ENCODE results near the gene CFAP298.

DNA sequence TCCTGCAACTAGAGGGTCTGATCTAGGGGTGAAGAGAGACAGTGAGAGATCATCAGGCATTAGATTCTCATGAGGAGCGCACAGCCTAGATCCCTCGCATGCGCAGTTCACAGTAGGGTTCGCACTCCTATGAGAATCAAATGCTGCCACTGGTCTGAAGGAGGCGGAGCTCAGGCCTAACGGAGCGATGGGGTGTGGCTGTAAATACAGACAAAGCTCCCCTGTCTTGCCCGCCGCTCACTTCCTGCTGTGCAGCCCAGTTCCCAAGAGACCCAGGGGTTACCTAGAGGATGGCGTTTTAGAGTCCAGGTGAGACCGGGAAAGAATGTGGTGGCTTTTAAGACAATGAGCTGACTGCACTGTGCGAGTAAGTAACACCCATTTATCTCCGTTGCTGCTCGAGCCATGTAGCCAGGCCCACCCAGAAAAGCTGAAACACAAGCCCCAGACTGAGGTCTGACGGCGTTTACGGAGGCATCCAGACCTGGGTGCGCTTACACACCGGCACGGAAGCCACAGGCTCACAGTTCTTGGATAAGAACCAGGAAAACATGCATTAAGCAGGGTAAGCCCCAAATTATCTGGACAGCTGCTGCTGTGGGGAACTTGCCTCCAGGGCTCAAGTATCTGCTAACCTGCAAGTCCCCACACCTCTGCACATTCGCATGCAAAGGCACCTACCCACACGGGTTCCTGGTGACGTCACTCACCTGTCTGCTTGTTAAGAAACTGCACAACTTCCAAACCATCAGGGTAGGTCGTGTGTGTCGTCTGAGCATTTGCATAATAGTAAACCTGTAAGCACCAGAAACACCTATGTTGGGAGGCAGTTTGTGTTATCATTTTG is 39.4 kb downstream of the CFAP298 start:
- no peak for TF ChIP-seq POLR2AphosphoS5 (IDR thresholded peaks at IDR 0.05)
- TF ChIP-seq, protein P1, sequence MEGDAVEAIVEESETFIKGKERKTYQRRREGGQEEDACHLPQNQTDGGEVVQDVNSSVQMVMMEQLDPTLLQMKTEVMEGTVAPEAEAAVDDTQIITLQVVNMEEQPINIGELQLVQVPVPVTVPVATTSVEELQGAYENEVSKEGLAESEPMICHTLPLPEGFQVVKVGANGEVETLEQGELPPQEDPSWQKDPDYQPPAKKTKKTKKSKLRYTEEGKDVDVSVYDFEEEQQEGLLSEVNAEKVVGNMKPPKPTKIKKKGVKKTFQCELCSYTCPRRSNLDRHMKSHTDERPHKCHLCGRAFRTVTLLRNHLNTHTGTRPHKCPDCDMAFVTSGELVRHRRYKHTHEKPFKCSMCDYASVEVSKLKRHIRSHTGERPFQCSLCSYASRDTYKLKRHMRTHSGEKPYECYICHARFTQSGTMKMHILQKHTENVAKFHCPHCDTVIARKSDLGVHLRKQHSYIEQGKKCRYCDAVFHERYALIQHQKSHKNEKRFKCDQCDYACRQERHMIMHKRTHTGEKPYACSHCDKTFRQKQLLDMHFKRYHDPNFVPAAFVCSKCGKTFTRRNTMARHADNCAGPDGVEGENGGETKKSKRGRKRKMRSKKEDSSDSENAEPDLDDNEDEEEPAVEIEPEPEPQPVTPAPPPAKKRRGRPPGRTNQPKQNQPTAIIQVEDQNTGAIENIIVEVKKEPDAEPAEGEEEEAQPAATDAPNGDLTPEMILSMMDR (IDR thresholded peaks at IDR 0.05; ENCODE audit: poor library complexity, severe bottlenecking), result no peak
